ENCODE measurements around the gene ZNF497.

The ZNF497 gene

GRCh38 chr19:58362272-58362994 is at the start of gene ZNF497:
Gene ZNF497, minus strand, starts transcription at chr19:58362751. Its CDS starts 5,116 bp downstream, at chr19:58357635.
- Histone ChIP-seq H3K27ac (peak within 1 kb of the TSS; percentile 63), H4K20me1 (ENCODE audit: insufficient read depth) (no peaks in the 10 kb centered on the region), H3K4me2 (peak within 1 kb of the TSS; percentile 48), H3K4me3 (IDR thresholded peaks at IDR 0.05; ENCODE audit: insufficient read depth, low read depth, low read length) (no peak within 1 kb of the TSS), H2AFZ (ENCODE audit: low read depth) (peak within 1 kb of the TSS; percentile 85), H3K36me3 (ENCODE audit: insufficient read depth) (no peaks in the 10 kb centered on the region), H3K79me2 (ENCODE audit: insufficient read depth, low read depth) (no peaks in the 10 kb centered on the region), H3K4me1 (ENCODE audit: low read depth, poor library complexity, severe bottlenecking) (no peaks in the 10 kb centered on the region), H3K27me3 (ENCODE audit: insufficient read depth, low read depth) (no peaks in the 10 kb centered on the region), H3K9ac (peak within 1 kb of the TSS; percentile 54; the same call in 1 of the 2 replicates)
- TF ChIP-seq, protein P1, sequence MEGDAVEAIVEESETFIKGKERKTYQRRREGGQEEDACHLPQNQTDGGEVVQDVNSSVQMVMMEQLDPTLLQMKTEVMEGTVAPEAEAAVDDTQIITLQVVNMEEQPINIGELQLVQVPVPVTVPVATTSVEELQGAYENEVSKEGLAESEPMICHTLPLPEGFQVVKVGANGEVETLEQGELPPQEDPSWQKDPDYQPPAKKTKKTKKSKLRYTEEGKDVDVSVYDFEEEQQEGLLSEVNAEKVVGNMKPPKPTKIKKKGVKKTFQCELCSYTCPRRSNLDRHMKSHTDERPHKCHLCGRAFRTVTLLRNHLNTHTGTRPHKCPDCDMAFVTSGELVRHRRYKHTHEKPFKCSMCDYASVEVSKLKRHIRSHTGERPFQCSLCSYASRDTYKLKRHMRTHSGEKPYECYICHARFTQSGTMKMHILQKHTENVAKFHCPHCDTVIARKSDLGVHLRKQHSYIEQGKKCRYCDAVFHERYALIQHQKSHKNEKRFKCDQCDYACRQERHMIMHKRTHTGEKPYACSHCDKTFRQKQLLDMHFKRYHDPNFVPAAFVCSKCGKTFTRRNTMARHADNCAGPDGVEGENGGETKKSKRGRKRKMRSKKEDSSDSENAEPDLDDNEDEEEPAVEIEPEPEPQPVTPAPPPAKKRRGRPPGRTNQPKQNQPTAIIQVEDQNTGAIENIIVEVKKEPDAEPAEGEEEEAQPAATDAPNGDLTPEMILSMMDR (conservative IDR thresholded peaks at IDR 0.05; ENCODE audit: low read depth, low read length) = no peak

GRCh38 chr19:58409010-58409790 is 46.6 kb upstream of the ZNF497 start:
- TF ChIP-seq, protein P1 (conservative IDR thresholded peaks at IDR 0.05; ENCODE audit: low read depth, low read length) = no peak
- H3K9ac ChIP-seq = peak overlapping the region; percentile 65
- no peaks in the 10 kb centered on the region for H4K20me1 ChIP-seq (ENCODE audit: insufficient read depth)
- 0 out of 2 replicates have a peak, but pooled peaks cover 8% of the 10 kb centered on the region for H3K79me2 ChIP-seq (ENCODE audit: insufficient read depth, low read depth)
- no peaks in the 10 kb centered on the region for H3K36me3 ChIP-seq (ENCODE audit: insufficient read depth)
- peak overlapping the region; percentile 94 for H3K4me2 ChIP-seq
- peak overlapping the region; percentile 81 for H2AFZ ChIP-seq (ENCODE audit: low read depth)
- no peak overlapping the region for H3K27ac ChIP-seq
- peaks cover 20% of the 10 kb centered on the region for H3K4me1 ChIP-seq (ENCODE audit: low read depth, poor library complexity, severe bottlenecking)
- H3K4me3 ChIP-seq (IDR thresholded peaks at IDR 0.05; ENCODE audit: insufficient read depth, low read depth, low read length) = peak overlapping the region; percentile 77
- H3K27me3 ChIP-seq (ENCODE audit: insufficient read depth, low read depth) = no peaks in the 10 kb centered on the region

DNA sequence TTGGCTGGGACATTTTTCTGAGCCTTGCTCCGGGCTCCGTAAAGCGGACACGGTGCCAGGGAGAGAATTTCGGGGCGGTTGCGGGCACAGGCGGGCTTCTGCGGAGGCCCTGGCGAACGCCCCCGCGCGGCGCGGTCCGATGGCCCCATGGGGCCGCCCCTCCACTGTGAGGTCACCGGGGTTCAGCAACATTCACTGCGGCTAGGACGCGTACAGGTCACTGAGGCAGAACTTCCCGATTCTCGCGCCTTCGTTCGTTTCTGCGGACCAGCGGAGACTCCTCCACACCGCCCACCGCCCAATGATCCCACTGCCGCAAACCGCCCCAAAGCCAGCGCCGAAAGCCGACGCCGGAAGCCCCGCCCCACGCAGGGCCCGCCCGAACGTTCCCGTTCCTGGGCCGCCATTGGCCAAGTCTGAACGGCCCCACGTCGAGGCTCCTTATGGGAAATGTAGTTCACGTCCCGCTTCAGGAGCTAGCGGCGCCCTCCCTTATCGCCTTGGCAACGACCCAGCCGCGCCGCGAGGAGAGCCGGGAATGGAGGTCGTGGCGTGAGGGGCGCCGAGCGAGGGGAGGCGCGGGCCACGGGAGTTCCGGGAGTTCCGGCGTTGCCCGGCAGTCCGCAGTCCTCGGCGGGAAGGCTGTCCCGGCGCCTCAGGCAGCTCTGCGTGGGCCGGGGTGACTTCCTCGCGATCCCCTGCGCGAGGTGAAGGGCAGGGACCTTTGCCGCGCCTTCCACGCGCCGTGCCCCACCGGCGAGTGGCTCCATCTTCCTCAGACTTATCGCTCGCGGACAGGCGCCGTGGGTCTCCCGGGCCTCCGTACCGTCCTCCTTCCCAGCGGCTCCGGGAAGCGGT is 45.8 kb upstream of the ZNF497 start, which contains the start of gene ZNF584:
TSS of gene ZNF584 (plus strand) at position 498 of the 858 bp plus-strand sequence. CDS start 499 bp downstream, outside the sequence.
- Histone ChIP-seq H3K79me2 (ENCODE audit: insufficient read depth, low read depth) (0 out of 2 replicates have a peak, but pooled peaks cover 8% of the 10 kb centered on the region), H3K36me3 (ENCODE audit: insufficient read depth) (no peaks in the 10 kb centered on the region), H4K20me1 (ENCODE audit: insufficient read depth) (no peaks in the 10 kb centered on the region), H3K27me3 (ENCODE audit: insufficient read depth, low read depth) (no peaks in the 10 kb centered on the region), H3K27ac (peak within 1 kb of the TSS; percentile 47), H3K9ac (peak within 1 kb of the TSS; percentile 65), H3K4me1 (ENCODE audit: low read depth, poor library complexity, severe bottlenecking) (peaks cover 20% of the 10 kb centered on the region), H2AFZ (ENCODE audit: low read depth) (peak within 1 kb of the TSS; percentile 81), H3K4me2 (peak within 1 kb of the TSS; percentile 98), H3K4me3 (IDR thresholded peaks at IDR 0.05; ENCODE audit: insufficient read depth, low read depth, low read length) (peak within 1 kb of the TSS; percentile 77)
- TF ChIP-seq, protein P1 (conservative IDR thresholded peaks at IDR 0.05; ENCODE audit: low read depth, low read length) = 0 out of 2 replicates have a peak, but pooled peaks have one; percentile 25

DNA sequence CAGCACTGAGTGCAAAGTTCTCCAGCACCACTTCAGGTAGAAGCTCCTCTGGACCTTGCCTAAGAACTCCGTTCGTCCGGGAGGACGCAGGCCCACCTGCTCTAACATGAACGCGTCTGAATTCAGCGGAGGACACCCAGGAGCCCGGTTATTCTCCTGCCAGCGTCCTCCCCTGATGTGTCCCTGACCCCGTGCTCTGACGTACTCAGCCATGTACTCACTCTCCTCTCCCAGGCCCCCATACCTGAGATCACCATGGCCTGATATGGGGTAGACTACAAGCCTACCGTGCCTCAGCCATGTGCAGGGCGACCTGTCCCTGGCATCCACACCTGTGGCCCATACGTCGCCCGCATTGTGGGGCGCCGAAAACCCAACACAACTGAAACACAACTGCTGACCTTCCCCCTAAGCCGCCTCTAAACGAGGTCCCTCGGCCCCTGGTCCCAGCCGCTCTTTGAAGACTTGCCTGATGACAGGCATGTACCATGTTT is 45.2 kb upstream of the ZNF497 start:
- Histone ChIP-seq H3K9ac (peak overlapping the region; percentile 65), H4K20me1 (ENCODE audit: insufficient read depth) (no peaks in the 10 kb centered on the region), H3K4me2 (peak overlapping the region; percentile 98), H3K79me2 (ENCODE audit: insufficient read depth, low read depth) (0 out of 2 replicates have a peak, but pooled peaks cover 8% of the 10 kb centered on the region), H3K4me3 (IDR thresholded peaks at IDR 0.05; ENCODE audit: insufficient read depth, low read depth, low read length) (peak overlapping the region; percentile 77), H3K27me3 (ENCODE audit: insufficient read depth, low read depth) (no peaks in the 10 kb centered on the region), H3K36me3 (ENCODE audit: insufficient read depth) (no peaks in the 10 kb centered on the region), H2AFZ (ENCODE audit: low read depth) (peak overlapping the region; percentile 81), H3K4me1 (ENCODE audit: low read depth, poor library complexity, severe bottlenecking) (peaks cover 20% of the 10 kb centered on the region), H3K27ac (peak overlapping the region; percentile 47)
- TF ChIP-seq, protein P1 (conservative IDR thresholded peaks at IDR 0.05; ENCODE audit: low read depth, low read length) = no peak; the same call in 1 of the 2 replicates
